GM13977 (cell line): ENCODE results near the gene EVI2B.

ENCODE experiments used
- DNase-seq: peaks from one replicate; pipeline ENCODE4 v3.0.0; 2012; ENCODE audit warnings: low spot score
- in situ Hi-C: fragments of 300-500 bp; cut with MboI; formaldehyde crosslinking; loops from one replicate; pipeline ENCODE4 v1.12.0; 2022; ENCODE audit warnings: low sequenced_read_pairs, low pct_unique_long_range_greater_than_20kb, mixed read lengths, inconsistent platforms; ENCODE audit not compliant: unreplicated experiment
- TF ChIP-seq, protein P1 (sequence below): IDR thresholded peaks from 2 replicates; pipeline ENCODE4 v1.5.1; 2012; ENCODE audit warnings: mild to moderate bottlenecking, control low read depth; ENCODE audit not compliant: insufficient read depth; ENCODE audit errors: extremely low read depth, missing control alignments

EVI2B gene

DNA sequence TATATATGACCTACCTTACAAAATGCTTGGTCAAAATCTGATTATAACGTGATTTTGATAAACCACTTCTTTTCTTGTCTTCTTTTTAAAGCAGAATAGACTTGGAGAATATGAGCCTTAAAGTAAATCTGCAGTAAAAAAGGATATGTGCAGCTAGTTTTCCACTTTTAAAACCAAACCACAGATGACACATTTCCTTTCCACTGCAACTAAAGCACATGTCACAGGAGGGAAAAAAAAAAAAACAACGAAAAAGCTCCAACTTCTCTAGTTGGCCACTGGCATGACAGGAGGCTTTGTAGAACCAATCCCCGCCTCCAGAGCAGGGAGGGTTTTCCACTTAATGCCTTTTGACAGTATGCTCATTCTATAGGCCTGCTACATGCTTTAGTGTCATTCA is 7.6 kb upstream of the EVI2B start, which contains the start of gene EVI2A:
TSS of gene EVI2A (minus strand) at position 142 of the 400 bp plus-strand sequence. CDS start 2,609 bp downstream, outside the sequence.
- peak; percentile 42 for DNase-seq
- TF ChIP-seq, protein P1, sequence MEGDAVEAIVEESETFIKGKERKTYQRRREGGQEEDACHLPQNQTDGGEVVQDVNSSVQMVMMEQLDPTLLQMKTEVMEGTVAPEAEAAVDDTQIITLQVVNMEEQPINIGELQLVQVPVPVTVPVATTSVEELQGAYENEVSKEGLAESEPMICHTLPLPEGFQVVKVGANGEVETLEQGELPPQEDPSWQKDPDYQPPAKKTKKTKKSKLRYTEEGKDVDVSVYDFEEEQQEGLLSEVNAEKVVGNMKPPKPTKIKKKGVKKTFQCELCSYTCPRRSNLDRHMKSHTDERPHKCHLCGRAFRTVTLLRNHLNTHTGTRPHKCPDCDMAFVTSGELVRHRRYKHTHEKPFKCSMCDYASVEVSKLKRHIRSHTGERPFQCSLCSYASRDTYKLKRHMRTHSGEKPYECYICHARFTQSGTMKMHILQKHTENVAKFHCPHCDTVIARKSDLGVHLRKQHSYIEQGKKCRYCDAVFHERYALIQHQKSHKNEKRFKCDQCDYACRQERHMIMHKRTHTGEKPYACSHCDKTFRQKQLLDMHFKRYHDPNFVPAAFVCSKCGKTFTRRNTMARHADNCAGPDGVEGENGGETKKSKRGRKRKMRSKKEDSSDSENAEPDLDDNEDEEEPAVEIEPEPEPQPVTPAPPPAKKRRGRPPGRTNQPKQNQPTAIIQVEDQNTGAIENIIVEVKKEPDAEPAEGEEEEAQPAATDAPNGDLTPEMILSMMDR: no peak
- in situ Hi-C loops: loop anchor here (10.0 kb wide), 1 partner anchor 57 kb away; no protein-coding TSS in a partner anchor

DNA sequence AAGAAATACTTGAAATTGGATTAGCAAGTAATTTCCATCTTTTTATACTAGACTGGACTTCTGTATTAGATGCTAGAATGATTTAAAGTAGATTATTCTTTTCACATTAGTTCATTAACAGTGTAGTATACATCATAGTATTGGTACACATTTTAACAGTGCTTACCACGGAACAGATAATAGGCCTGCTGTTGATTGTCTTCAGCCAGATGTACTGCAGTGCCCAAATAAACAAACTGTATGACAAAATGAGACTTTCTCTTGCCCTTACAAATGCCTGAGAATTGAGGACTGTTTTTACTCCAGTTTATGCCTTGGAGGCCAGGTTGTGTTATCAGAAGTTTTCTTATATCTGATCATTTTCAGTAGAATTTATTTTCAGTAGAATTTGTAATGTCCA is 6.9 kb upstream of the EVI2B start:
- TF ChIP-seq, protein P1: no peak
- no peak for DNase-seq
- in situ Hi-C loops: loop anchor here (10.0 kb wide), 1 partner anchor 56 kb away; no protein-coding TSS in a partner anchor

DNA sequence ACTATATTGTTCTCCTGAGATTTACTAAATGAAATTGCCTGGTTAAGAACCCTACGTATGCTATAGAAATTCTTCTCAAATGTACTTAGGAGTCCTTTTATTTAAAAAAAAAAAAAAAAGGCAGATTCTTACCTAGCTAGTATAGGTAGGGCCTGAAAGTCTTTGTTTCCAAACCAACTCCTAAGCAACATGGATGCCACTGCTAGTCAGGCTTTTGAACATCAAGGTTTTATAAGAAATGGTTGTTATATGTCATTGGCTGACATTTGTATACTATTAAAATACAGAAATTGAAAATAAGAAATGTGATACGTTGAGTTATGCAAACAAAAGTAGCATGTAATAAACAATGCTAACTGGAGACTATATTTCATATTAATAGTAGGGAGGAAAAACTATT is 6.4 kb upstream of the EVI2B start:
- TF ChIP-seq, protein P1: no peak
- no peak for DNase-seq
- in situ Hi-C loops: loop anchor here (10.0 kb wide), 1 partner anchor 55 kb away; no protein-coding TSS in a partner anchor

DNA sequence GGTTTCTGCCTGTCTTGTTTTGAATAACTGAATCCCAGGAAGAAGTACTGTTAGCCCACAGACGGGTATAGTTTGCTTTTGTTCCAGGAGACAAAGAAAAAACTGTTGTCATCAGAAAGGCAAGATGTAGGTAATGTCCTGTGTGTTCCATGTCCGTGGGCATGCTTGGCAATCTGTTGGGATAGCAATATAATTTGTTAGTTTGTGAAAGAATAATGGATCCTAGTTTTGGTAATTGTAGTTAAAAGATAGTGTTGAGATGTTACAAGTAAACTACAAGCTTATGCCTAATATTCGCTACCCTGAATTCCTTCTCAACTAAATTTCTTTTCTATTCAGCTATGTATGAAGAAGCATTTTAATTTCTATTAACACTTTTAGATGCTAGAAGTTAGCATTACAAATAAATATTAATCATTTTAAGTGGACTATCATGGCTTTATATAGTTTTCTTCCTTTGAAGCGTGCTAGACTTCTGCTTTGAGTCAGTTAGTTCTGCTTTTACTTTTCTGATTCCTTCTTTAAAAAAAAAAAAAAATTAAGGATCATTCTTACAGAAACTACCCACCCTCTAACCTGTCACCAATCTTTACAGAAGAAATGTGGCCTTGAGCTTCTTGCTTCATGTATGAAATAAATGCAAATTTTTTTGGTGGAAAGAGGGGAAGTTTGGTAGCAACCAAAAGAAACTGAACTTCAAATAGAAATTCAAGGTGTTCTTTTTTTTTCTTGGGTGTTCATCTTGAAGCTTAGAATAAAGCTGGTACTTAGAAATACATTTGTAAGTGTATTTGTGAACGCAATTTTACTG is 5.2 kb upstream of the EVI2B start:
- in situ Hi-C loops: no loop called here
- TF ChIP-seq, protein P1: no peak
- no peak for DNase-seq

DNA sequence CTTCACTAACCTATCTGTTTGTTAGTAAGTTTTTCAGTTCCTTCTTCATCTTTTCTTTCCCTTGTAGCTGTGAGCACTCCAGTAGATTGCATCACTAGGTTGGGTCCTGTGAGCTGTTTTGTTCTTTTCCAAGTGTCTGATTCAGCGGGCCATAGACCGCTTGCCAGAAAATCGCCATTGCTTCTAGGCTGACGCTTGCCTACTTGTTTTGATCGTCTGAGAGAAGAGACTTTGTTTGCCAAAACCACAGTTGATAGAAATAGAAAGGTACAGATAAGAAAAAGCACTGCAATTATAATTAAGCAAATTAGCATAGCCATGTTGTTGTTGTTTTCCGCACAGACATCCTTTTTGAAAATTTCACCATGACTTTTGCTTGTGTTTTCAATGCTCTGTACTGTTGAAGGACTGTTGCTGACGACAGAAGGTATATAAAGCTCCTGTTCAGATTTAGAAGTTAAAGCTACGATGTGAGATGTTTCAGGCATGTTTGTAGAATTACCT is 4.5 kb upstream of the EVI2B start:
- in situ Hi-C loops: no loop called here
- TF ChIP-seq, protein P1: no peak
- DNase-seq: no peak

DNA sequence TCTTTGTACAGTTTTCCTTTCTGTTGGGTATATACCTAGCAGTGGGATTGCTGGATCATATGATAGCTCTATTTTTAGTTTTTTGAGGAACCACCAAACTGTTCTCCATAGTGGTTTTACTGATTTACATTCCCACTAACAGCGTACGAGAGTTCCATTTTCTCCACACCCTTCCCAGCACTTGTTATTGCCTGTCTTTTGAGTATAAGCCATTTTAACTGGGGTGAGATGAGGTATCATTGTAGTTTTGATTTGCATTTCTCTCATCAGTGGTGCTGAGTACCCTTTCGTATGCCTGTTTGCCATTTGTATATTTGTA is 887 bp upstream of the EVI2B start:
- TF ChIP-seq, protein P1: no peak
- in situ Hi-C loops: no loop called here

More for the DNA sequence above, 887 bp upstream of the EVI2B start:
- no peak for DNase-seq
